ENCODE data around the gene COX6B1.

Gene COX6B1

DNA sequence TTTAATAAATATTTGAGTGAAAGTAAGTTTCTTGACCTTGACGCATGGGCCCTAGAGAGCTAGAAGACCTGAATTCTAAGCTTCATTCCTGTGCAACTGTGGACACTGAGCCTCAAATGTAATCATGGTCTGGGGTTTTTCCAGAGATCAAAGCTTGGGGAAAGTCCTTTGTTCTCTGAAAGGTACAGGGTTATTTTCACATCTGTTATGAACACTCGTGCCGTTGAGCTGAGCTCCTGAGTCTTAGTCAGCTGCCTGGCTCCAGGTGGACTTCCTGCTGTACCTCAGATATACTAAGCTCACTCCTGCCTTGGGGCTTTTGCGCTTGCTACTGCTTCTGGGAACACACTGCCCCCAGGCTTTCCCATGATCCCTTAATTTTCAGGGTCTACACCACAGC is 48.7 kb downstream of the COX6B1 start:
- H4K20me1 ChIP-seq (ENCODE audit: insufficient read depth, low read length), result no peaks in the 10 kb centered on the region
- no peak overlapping the region for H2AFZ ChIP-seq (ENCODE audit: low read length)
- no peak overlapping the region for H3K9ac ChIP-seq (ENCODE audit: low read length)
- peak overlapping the region; percentile 17; the same call in 1 of the 2 replicates for H3K27ac ChIP-seq (ENCODE audit: low read length)
- DNase-seq, result peak; percentile 70
- H3K27me3 ChIP-seq (replicated peaks; ENCODE audit: insufficient read depth, low read length), result no peaks in the 10 kb centered on the region
- no peaks in the 10 kb centered on the region for H3K9me3 ChIP-seq (replicated peaks; ENCODE audit: insufficient read depth, low read length)
- TF ChIP-seq, protein P1, sequence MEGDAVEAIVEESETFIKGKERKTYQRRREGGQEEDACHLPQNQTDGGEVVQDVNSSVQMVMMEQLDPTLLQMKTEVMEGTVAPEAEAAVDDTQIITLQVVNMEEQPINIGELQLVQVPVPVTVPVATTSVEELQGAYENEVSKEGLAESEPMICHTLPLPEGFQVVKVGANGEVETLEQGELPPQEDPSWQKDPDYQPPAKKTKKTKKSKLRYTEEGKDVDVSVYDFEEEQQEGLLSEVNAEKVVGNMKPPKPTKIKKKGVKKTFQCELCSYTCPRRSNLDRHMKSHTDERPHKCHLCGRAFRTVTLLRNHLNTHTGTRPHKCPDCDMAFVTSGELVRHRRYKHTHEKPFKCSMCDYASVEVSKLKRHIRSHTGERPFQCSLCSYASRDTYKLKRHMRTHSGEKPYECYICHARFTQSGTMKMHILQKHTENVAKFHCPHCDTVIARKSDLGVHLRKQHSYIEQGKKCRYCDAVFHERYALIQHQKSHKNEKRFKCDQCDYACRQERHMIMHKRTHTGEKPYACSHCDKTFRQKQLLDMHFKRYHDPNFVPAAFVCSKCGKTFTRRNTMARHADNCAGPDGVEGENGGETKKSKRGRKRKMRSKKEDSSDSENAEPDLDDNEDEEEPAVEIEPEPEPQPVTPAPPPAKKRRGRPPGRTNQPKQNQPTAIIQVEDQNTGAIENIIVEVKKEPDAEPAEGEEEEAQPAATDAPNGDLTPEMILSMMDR (IDR thresholded peaks at IDR 0.05; ENCODE audit: low read length), result no peak
- TF ChIP-seq EZH2 (optimal IDR thresholded peaks at IDR 0.05; ENCODE audit: low read depth, low read length), result no peak
- TF ChIP-seq EZH2phosphoT487 (IDR thresholded peaks at IDR 0.05; ENCODE audit: low read length), result no peak
- 0 out of 2 replicates have a peak, but pooled peaks cover 6% of the 10 kb centered on the region for H3F3A ChIP-seq (ENCODE audit: insufficient read depth, low read length)
- no peaks in the 10 kb centered on the region for H3K9me2 ChIP-seq (replicated peaks; ENCODE audit: insufficient read depth, low read length)
- H3K4me3 ChIP-seq (ENCODE audit: low read length), result no peak overlapping the region; the same call in 1 of the 2 replicates
- 0 out of 2 replicates have a peak, but pooled peaks cover 4% of the 10 kb centered on the region for H3K4me1 ChIP-seq (ENCODE audit: low read length)
- H3K4me2 ChIP-seq (ENCODE audit: low read depth, low read length), result peak overlapping the region; percentile 10; the same call in 1 of the 2 replicates
- H3K79me2 ChIP-seq (ENCODE audit: low read length), result no peaks in the 10 kb centered on the region
- H3K36me3 ChIP-seq (replicated peaks; ENCODE audit: insufficient read depth, low read length), result no peaks in the 10 kb centered on the region

DNA sequence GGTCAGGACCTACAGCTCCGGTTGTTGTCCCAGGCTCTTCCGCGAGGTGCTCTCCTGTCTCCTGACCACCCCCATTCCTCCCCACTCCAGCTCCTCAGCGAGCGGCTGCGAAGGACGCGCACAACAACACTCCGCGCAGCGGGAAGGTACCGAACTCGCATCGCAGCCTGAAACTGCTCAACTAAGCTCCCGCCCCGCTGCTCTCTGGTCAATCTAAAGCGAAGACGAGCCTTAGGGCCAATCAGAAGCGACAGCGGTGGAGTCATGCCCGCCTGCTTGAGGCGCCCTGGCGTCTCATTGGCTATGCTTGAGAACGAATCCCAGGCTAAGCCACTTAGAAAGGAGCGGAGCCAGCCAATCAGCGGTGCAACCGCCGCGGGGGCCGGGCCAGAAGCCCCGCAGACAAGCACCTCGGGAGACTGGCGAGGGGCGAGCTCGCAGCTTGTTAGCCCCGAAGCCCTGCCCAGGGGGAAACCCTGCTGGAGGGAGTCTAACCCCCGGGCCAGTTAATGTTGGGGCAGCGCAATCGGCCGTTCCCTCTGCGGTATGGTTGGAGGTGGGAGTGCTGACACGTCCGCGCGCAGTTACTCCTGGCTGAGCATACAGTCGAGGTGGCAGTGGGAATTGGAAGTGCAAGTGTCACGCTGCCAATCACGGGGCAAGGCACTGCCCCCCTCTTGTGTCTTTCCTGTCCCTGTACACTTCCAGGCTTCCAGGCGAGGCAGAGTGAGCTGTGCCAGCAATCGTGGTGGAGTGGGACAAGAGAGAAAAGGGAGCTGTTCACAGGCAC is 54.3 kb downstream of the COX6B1 start:
- Histone ChIP-seq H3K27me3 (replicated peaks; ENCODE audit: insufficient read depth, low read length) (peaks cover 12% of the 10 kb centered on the region), H3K9me2 (replicated peaks; ENCODE audit: insufficient read depth, low read length) (no peaks in the 10 kb centered on the region), H2AFZ (ENCODE audit: low read length) (peak overlapping the region; percentile 97), H3K4me3 (ENCODE audit: low read length) (peak overlapping the region; percentile 83), H4K20me1 (ENCODE audit: insufficient read depth, low read length) (no peaks in the 10 kb centered on the region), H3F3A (ENCODE audit: insufficient read depth, low read length) (no peaks in the 10 kb centered on the region), H3K27ac (ENCODE audit: low read length) (no peak overlapping the region), H3K4me1 (ENCODE audit: low read length) (no peaks in the 10 kb centered on the region), H3K9ac (ENCODE audit: low read length) (no peak overlapping the region; the same call in 1 of the 2 replicates), H3K9me3 (replicated peaks; ENCODE audit: insufficient read depth, low read length) (no peaks in the 10 kb centered on the region), H3K79me2 (ENCODE audit: low read length) (no peaks in the 10 kb centered on the region), H3K36me3 (replicated peaks; ENCODE audit: insufficient read depth, low read length) (no peaks in the 10 kb centered on the region), H3K4me2 (ENCODE audit: low read depth, low read length) (peak overlapping the region; percentile 98)
- DNase-seq, result peak; percentile 98
- TF ChIP-seq EZH2phosphoT487 (IDR thresholded peaks at IDR 0.05; ENCODE audit: low read length) (no peak), EZH2 (optimal IDR thresholded peaks at IDR 0.05; ENCODE audit: low read depth, low read length) (no peak)
- TF ChIP-seq, protein P1 (IDR thresholded peaks at IDR 0.05; ENCODE audit: low read length), result no peak

DNA sequence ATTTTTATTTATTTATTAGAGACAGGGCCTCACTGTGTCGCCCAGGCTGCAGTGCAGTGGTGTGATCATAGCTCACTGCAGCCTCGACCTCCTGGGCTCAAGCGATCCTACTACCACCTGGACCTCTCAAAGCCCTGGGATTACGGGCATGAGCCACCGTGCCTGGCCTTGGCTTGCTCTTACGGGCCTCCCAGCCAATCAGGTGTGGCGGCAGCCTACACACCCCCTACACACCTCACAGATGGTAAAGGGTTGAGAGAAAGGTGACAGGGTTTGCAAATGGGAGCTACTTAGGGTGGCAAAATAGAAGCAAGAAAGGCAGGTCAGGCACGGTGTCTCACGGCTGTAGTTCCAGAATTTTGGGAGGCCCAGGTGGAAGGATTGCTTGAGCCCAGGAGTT is 55.2 kb downstream of the COX6B1 start:
- Histone ChIP-seq H3K79me2 (ENCODE audit: low read length) (no peaks in the 10 kb centered on the region), H3K9me3 (replicated peaks; ENCODE audit: insufficient read depth, low read length) (no peaks in the 10 kb centered on the region), H2AFZ (ENCODE audit: low read length) (no peak overlapping the region), H3K9me2 (replicated peaks; ENCODE audit: insufficient read depth, low read length) (no peaks in the 10 kb centered on the region), H4K20me1 (ENCODE audit: insufficient read depth, low read length) (no peaks in the 10 kb centered on the region), H3K27me3 (replicated peaks; ENCODE audit: insufficient read depth, low read length) (peaks cover 19% of the 10 kb centered on the region), H3F3A (ENCODE audit: insufficient read depth, low read length) (no peaks in the 10 kb centered on the region), H3K27ac (ENCODE audit: low read length) (no peak overlapping the region), H3K4me1 (ENCODE audit: low read length) (no peaks in the 10 kb centered on the region), H3K4me3 (ENCODE audit: low read length) (no peak overlapping the region), H3K9ac (ENCODE audit: low read length) (no peak overlapping the region), H3K36me3 (replicated peaks; ENCODE audit: insufficient read depth, low read length) (no peaks in the 10 kb centered on the region), H3K4me2 (ENCODE audit: low read depth, low read length) (no peak overlapping the region)
- no peak for TF ChIP-seq EZH2 (optimal IDR thresholded peaks at IDR 0.05; ENCODE audit: low read depth, low read length)
- no peak for TF ChIP-seq EZH2phosphoT487 (IDR thresholded peaks at IDR 0.05; ENCODE audit: low read length)
- TF ChIP-seq, protein P1 (IDR thresholded peaks at IDR 0.05; ENCODE audit: low read length), result no peak
- no peak for DNase-seq
